ENCODE data around the gene OPCML. TPM values are rescaled to one million over a fixed set of nuclear protein-coding genes. Genes with fewer than 3 reads are reported as not detected.

The OPCML gene
- total and polyA plus RNA-seq, 2 of the 13 experiments (the other 11 are each of a cell fraction or from before 2014, with no cell fraction given): not detected

DNA sequence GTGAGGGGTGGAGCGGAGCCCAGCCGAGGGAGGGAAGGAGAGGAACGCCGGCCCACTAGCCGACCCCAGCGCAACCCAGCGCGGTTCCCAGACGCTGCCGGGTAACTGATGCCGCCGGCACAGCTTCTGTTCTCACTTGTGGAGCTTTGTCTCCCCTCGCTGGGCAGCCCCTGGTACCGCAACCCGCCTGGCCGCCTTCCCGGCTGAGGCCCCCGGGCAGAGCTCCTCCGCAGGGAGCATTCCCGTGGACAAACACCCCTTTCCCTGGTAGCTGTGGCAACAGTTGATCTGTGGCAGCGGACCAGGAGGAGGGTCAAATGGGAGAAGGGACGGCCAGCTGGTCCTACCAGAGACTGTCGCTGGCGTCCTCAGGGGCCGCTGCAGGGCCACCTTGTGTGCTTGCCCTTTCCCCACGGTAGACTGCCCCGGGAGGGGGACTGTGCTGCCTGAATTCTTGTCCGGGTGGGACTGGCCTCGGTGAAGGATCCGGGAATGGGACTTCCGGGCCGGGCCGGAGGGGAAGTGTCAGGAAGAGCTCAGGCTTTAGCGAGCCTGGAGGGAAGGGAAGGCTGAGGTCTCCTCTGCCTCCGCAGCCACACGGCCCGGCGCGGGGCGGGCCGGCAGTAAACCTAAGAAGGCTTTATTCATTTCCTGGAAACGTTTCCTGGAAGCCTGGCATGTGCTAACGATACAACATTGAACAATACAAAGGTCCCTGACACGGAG lies 468.0 kb downstream of the OPCML start (continued):
- no peak for TF ChIP-seq NR0B2 (CRISPR knock-in tag; IDR thresholded peaks at IDR 0.05)
- no peak for TF ChIP-seq TBX2 (CRISPR knock-in tag; IDR thresholded peaks at IDR 0.05; ENCODE audit: borderline replicate concordance)
- no peak for TF ChIP-seq U2AF2 (IDR thresholded peaks at IDR 0.05; ENCODE audit: low read depth, low read length)
- no peak for TF ChIP-seq IKZF1 (IDR thresholded peaks at IDR 0.05)
- no peak for TF ChIP-seq ZNF552 (CRISPR knock-in tag; IDR thresholded peaks at IDR 0.05; ENCODE audit: borderline replicate concordance)
- TF ChIP-seq ZNF431 (CRISPR knock-in tag; IDR thresholded peaks at IDR 0.05; ENCODE audit: borderline replicate concordance, low read depth): no peak
- no peak for TF ChIP-seq SOX13 (IDR thresholded peaks at IDR 0.05)
- TF ChIP-seq SOX13 (CRISPR knock-in tag; conservative IDR thresholded peaks at IDR 0.05 in 1 of 2, IDR thresholded peaks at IDR 0.05 in 1 of 2): no peak
- peak; percentile 95 for TF ChIP-seq GABPB1 (CRISPR knock-in tag; IDR thresholded peaks at IDR 0.05)
- TF ChIP-seq NFKB2 (CRISPR knock-in tag; IDR thresholded peaks at IDR 0.05; ENCODE audit: borderline replicate concordance): no peak
- TF ChIP-seq NFIB (CRISPR knock-in tag; IDR thresholded peaks at IDR 0.05; ENCODE audit: borderline replicate concordance): no peak
- no peak for TF ChIP-seq ARID2 (CRISPR knock-in tag; IDR thresholded peaks at IDR 0.05; ENCODE audit: borderline replicate concordance)
- TF ChIP-seq CENPX (CRISPR knock-in tag; IDR thresholded peaks at IDR 0.05): no peak
- TF ChIP-seq AGO2 (optimal IDR thresholded peaks at IDR 0.05; ENCODE audit: low read depth, low read length): no peak
- TF ChIP-seq, protein P1, sequence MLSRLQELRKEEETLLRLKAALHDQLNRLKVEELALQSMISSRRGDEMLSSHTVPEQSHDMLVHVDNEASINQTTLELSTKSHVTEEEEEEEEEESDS (CRISPR knock-in tag; IDR thresholded peaks at IDR 0.05; ENCODE audit: borderline replicate concordance): no peak
- no peak for TF ChIP-seq ZNF768 (CRISPR knock-in tag; IDR thresholded peaks at IDR 0.05)
- no peak for TF ChIP-seq REPIN1 (CRISPR knock-in tag; IDR thresholded peaks at IDR 0.05; ENCODE audit: borderline replicate concordance, low read depth)
- TF ChIP-seq, protein P2, sequence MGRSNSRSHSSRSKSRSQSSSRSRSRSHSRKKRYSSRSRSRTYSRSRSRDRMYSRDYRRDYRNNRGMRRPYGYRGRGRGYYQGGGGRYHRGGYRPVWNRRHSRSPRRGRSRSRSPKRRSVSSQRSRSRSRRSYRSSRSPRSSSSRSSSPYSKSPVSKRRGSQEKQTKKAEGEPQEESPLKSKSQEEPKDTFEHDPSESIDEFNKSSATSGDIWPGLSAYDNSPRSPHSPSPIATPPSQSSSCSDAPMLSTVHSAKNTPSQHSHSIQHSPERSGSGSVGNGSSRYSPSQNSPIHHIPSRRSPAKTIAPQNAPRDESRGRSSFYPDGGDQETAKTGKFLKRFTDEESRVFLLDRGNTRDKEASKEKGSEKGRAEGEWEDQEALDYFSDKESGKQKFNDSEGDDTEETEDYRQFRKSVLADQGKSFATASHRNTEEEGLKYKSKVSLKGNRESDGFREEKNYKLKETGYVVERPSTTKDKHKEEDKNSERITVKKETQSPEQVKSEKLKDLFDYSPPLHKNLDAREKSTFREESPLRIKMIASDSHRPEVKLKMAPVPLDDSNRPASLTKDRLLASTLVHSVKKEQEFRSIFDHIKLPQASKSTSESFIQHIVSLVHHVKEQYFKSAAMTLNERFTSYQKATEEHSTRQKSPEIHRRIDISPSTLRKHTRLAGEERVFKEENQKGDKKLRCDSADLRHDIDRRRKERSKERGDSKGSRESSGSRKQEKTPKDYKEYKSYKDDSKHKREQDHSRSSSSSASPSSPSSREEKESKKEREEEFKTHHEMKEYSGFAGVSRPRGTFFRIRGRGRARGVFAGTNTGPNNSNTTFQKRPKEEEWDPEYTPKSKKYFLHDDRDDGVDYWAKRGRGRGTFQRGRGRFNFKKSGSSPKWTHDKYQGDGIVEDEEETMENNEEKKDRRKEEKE (IDR thresholded peaks at IDR 0.05): no peak
- TF ChIP-seq ZNF24 (IDR thresholded peaks at IDR 0.05): no peak
- TF ChIP-seq SIX4 (CRISPR knock-in tag; IDR thresholded peaks at IDR 0.05): no peak
- TF ChIP-seq CBX1 (IDR thresholded peaks at IDR 0.05; ENCODE audit: low read depth): peak; percentile 39
- TF ChIP-seq MIXL1 (CRISPR knock-in tag; IDR thresholded peaks at IDR 0.05): no peak
- TF ChIP-seq CTCF (CRISPR knock-in tag; IDR thresholded peaks at IDR 0.05): peak; percentile 84
- TF ChIP-seq SMYD3 (CRISPR knock-in tag; IDR thresholded peaks at IDR 0.05): no peak
- TF ChIP-seq ZNF639 (CRISPR knock-in tag; conservative IDR thresholded peaks at IDR 0.05): no peak

Data from HepG2 (cell line).